Common myeloid progenitor, CD34-positive (primary cell): ENCODE measurements around the gene PDE4D.

Experiments
- CTCF ChIA-PET: fragments of 350-600 bp; sonication (Branson Sonifier 250); formaldehyde crosslinking; loops from one replicate; lab custom pipeline; 2021; ENCODE audit warnings: antibody characterized with exemption; lab: Charles Lee
- POLR2A ChIA-PET: fragments of 350-600 bp; sonication (Branson Sonifier 250); formaldehyde crosslinking; loops from one replicate; lab custom pipeline; 2021; ENCODE audit warnings: antibody characterized with exemption; lab: Charles Lee
- DNase-seq, 3 donors: peaks; one replicate each; pipeline versions ENCODE4 v3.0.0 to v3.0.0-alpha.2; 2013
- H3K27ac ChIP-seq, 2 experiments: 1 replicate in 1 of 2; 2 replicates in 1 of 2; pipeline ENCODE4 v1.7.0; 2013; ENCODE audit warnings: inconsistent platforms in 2 of 2, low read length in 2 of 2, mild to moderate bottlenecking in 2 of 2, low read depth in 1 of 2, moderate library complexity in 1 of 2; ENCODE audit not compliant: severe bottlenecking in 2 of 2, insufficient read depth in 1 of 2, poor library complexity in 1 of 2
- H3K27me3 ChIP-seq, 5 experiments: replicated peaks in 2 of 5; 1 replicate in 3 of 5; 2 replicates in 2 of 5; pipeline versions ENCODE4 v1.6.1 to v1.7.0; 2013; ENCODE audit warnings: low read length in 4 of 5, mild to moderate bottlenecking in 2 of 5, moderate library complexity in 2 of 5, inconsistent platforms in 1 of 5; ENCODE audit not compliant: insufficient read depth in 5 of 5, control insufficient read depth in 4 of 5
- H3K36me3 ChIP-seq, 4 experiments: 1 replicate in 2 of 4; 2 replicates in 2 of 4; pipeline versions ENCODE4 v1.6.1 to v1.7.0; 2013; ENCODE audit warnings: low read length in 3 of 4, control low read depth in 1 of 4, mild to moderate bottlenecking in 1 of 4; ENCODE audit not compliant: control insufficient read depth in 4 of 4, insufficient read depth in 4 of 4
- H3K4me1 ChIP-seq, 4 experiments: 1 replicate in 3 of 4; 2 replicates in 1 of 4; pipeline versions ENCODE4 v1.6.1 to v1.7.1; 2013; ENCODE audit warnings: low read length in 3 of 4, mild to moderate bottlenecking in 3 of 4, control low read depth in 1 of 4, inconsistent platforms in 1 of 4, moderate library complexity in 1 of 4; ENCODE audit not compliant: control insufficient read depth in 4 of 4, insufficient read depth in 4 of 4; ENCODE audit errors: control extremely low read depth in 1 of 4
- H3K4me3 ChIP-seq, 7 experiments: 1 replicate in 4 of 7; 2 replicates in 3 of 7; pipeline versions ENCODE4 v1.5.1 to v1.7.0; 2013; ENCODE audit warnings: mild to moderate bottlenecking in 7 of 7, low read length in 6 of 7, moderate library complexity in 6 of 7, inconsistent platforms in 2 of 7, low read depth in 2 of 7, control low read depth in 1 of 7; ENCODE audit not compliant: insufficient read depth in 4 of 7, control insufficient read depth in 1 of 7; ENCODE audit errors: extremely low read depth in 1 of 7
- H3K9me3 ChIP-seq, 5 experiments: 1 replicate in 4 of 5; 2 replicates in 1 of 5; pipeline versions ENCODE4 v1.6.1 to v1.7.1; 2013; ENCODE audit warnings: low read length in 4 of 5, mild to moderate bottlenecking in 2 of 5, inconsistent platforms in 1 of 5, low read depth in 1 of 5, moderate library complexity in 1 of 5; ENCODE audit not compliant: control insufficient read depth in 4 of 5, insufficient read depth in 2 of 5; ENCODE audit errors: control extremely low read depth in 1 of 5
- WGBS: methylation state at CpG from one replicate; pipeline ENCODE4 v1.1.5; 2013; ENCODE audit not compliant: insufficient coverage; 5-methylcytosine and 5-hydroxymethylcytosine counted together

Gene PDE4D

DNA sequence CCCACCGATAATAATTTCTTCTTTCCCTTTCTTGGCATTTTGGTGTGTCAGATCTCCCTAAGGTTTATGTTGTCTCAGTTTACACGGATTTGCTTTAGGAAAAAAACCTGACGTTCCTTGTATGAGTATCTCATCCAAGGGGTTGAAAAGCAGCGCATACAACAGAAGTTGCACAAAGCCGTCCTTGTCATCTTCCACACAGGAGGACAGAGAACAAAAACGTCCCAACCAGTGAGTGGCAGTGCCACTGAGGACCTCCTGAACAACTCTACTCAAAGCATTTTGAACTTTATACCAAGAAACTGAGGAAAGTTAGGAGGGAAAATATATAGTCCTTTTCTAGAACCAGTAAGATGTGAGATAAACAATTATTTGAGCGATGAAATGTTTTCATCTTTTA lies 547.0 kb downstream of the PDE4D start:
- Histone ChIP-seq H3K36me3 (no peaks in the 10 kb centered on the region), H3K4me1 (no peaks in the 10 kb centered on the region), H3K4me3 (no peak overlapping the region), H3K27ac (no peak overlapping the region), H3K27me3 (no peaks in the 10 kb centered on the region), H3K9me3 (no peaks in the 10 kb centered on the region)
- CTCF ChIA-PET: no interaction called here
- WGBS: 96% methylated on average over 4 of the region's 7 CpGs
- DNase-seq: no peak
- POLR2A ChIA-PET: no interaction called here

DNA sequence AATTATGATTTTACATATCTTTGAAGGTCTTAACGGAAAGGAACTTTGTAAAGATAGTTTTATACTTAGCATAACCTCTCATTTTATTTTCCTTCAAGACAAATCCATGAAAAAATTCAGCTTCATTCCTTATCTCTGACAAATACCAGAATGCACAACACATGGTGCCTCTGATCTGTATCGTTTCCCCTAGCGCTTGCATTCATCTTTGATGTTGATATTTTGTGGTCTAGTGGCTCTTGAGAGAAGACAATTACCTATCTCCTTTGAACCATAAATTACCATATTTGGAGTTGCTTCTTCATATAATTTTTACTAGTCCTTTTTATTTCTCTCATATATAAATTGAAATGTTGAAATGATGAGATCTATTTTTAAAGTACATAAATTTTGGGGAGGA lies 551.3 kb downstream of the PDE4D start:
- Histone ChIP-seq H3K27me3 (no peaks in the 10 kb centered on the region), H3K4me3 (no peak overlapping the region), H3K4me1 (no peaks in the 10 kb centered on the region), H3K36me3 (no peaks in the 10 kb centered on the region), H3K27ac (no peak overlapping the region), H3K9me3 (no peaks in the 10 kb centered on the region)
- DNase-seq: no peak
- CTCF ChIA-PET: interaction anchor here (0.9 kb wide), 1 partner anchor 13 kb away, joined by 3 read pairs; no protein-coding TSS in a partner anchor
- no CpG with 5 or more reads among the region's 3 CpGs for WGBS
- POLR2A ChIA-PET: interaction anchor here (0.6 kb wide), 1 partner anchor 73 kb away, joined by 3 read pairs; no protein-coding TSS in a partner anchor

- Histone ChIP-seq H3K36me3 (no peaks in the 10 kb centered on the region), H3K4me3 (no peak overlapping the region), H3K9me3 (no peaks in the 10 kb centered on the region), H3K27me3 (no peaks in the 10 kb centered on the region), H3K27ac (no peak overlapping the region), H3K4me1 (peaks cover 0 to 3% (median 0%) of the 10 kb centered on the region in 4 experiments)
- CTCF ChIA-PET: interaction anchor here (0.9 kb wide), 1 partner anchor 13 kb away, joined by 3 read pairs; no protein-coding TSS in a partner anchor
- no peak for DNase-seq
- WGBS: 100% methylated on average over 1 of the region's 4 CpGs
- POLR2A ChIA-PET: no interaction called here
Measured at GRCh38 chr5:59341760-59342159, 551.8 kb downstream of the PDE4D start.

DNA sequence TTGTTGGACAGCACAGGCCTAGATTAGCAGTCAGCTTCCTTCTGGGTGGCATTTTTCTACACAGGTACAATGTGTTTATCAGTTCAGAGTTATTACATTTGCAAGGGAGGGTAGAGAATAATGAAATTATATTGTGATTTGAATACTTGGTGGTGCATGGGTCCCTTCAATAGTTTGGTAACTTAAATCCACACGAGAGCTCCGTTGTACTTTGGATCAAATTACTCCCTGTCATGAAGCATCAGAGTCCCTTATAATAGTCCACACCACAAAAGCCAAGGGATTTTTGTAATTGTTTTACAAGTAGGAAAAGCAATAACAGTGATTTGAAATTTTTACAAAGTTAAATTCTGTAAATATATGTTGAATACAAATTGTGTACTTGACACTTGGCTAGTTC lies 552.4 kb downstream of the PDE4D start:
- 100% methylated on average over 2 of the region's 2 CpGs for WGBS

GRCh38 chr5:59340637-59341036 lies 552.9 kb downstream of the PDE4D start:
- no peak overlapping the region for H3K27ac ChIP-seq
- H3K27me3 ChIP-seq: no peaks in the 10 kb centered on the region
- POLR2A ChIA-PET: no interaction called here
- H3K36me3 ChIP-seq: no peaks in the 10 kb centered on the region
- no peak for DNase-seq
- CTCF ChIA-PET: no interaction called here
- no peak overlapping the region for H3K4me3 ChIP-seq
- H3K9me3 ChIP-seq: no peaks in the 10 kb centered on the region
- H3K4me1 ChIP-seq: peaks cover 0 to 3% (median 0%) of the 10 kb centered on the region in 4 experiments
- no CpG with 5 or more reads among the region's 1 CpG for WGBS

More for the DNA sequence above, 552.4 kb downstream of the PDE4D start:
- H3K27me3 ChIP-seq: no peaks in the 10 kb centered on the region
- CTCF ChIA-PET: no interaction called here
- H3K4me3 ChIP-seq: no peak overlapping the region
- POLR2A ChIA-PET: no interaction called here
- no peaks in the 10 kb centered on the region for H3K9me3 ChIP-seq
- H3K36me3 ChIP-seq: no peaks in the 10 kb centered on the region
- no peak for DNase-seq
- H3K4me1 ChIP-seq: peaks cover 0 to 3% (median 0%) of the 10 kb centered on the region in 4 experiments
- H3K27ac ChIP-seq: no peak overlapping the region

DNA sequence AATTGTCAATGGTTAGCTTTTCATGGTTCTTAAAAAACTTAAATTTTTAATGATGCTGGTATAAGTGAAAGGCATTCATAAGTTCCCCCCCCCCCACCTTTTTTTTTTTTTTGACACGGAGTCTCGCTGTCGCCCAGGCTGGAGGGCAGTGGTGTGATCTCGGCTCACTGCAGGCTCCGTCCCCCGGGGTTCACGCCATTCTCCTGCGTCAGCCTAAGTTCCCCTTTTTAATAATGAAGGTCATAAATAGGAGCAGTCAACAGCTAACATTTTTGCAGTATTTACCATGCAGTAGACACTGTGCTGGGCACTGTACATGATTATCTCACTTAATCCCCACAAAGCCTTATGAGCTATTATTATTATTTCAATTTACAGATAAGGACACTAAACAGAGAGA lies 556.3 kb downstream of the PDE4D start:
- CTCF ChIA-PET: interaction anchor here (1.0 kb wide), 1 partner anchor 11 kb away, joined by 3 read pairs; no protein-coding TSS in a partner anchor
- peak overlapping the region in 3 of 7 experiments; percentile 8 to 24 (median 20) for H3K4me3 ChIP-seq
- 3% methylated on average over 5 of the region's 8 CpGs for WGBS
- no peaks in the 10 kb centered on the region for H3K36me3 ChIP-seq
- H3K4me1 ChIP-seq: peaks cover 0 to 3% (median 0%) of the 10 kb centered on the region in 4 experiments
- H3K27me3 ChIP-seq: no peaks in the 10 kb centered on the region
- POLR2A ChIA-PET: no interaction called here
- DNase-seq: peak in 2 of 3 donors; percentile 37 to 52
- H3K27ac ChIP-seq: no peak overlapping the region
- H3K9me3 ChIP-seq: no peaks in the 10 kb centered on the region

DNA sequence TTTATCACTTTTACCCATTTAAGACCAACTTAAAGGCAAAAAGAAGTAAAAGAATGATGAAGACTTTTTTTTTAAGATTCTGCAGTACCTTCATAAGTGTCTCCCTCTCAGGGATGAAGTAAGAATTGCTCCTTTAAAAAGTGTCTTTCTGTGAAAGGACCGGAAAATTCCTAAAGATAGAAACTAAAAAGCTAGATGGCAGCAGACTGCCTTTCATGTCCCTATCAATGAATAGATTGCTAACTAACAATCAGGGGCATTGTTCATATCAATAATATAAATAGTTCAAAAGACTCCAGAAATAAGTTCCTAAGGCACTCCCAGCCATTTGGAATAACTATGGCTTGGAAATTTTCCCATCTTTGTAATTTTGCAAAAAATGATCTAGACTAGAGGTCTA lies 558.0 kb downstream of the PDE4D start:
- H3K4me1 ChIP-seq: peaks cover 0 to 3% (median 0%) of the 10 kb centered on the region in 4 experiments
- no peaks in the 10 kb centered on the region for H3K9me3 ChIP-seq
- WGBS: no CpG with 5 or more reads among the region's 1 CpG
- ChIA-PET POLR2A (no interaction called here), CTCF (no interaction called here)
- no peak for DNase-seq
- H3K27ac ChIP-seq: no peak overlapping the region
- H3K4me3 ChIP-seq: no peak overlapping the region
- no peaks in the 10 kb centered on the region for H3K27me3 ChIP-seq
- no peaks in the 10 kb centered on the region for H3K36me3 ChIP-seq
